Epithelial cell of proximal tubule (primary cell): ENCODE results near the gene ERC2. TPM values are rescaled to one million over a fixed set of nuclear protein-coding genes. Genes with fewer than 3 reads are reported as not detected.

Experiments used
- DNase-seq: peaks from one replicate; pipeline ENCODE4 v3.0.0-alpha.2; 2011; ENCODE audit warnings: low read depth
- H3K4me3 ChIP-seq: 2 replicates; pipeline ENCODE4 v1.5.1; 2011; ENCODE audit warnings: low read depth, mild to moderate bottlenecking, low read length
- total RNA-seq: library from RNA; depleted of rRNA; stranded (reverse); fragments of >200 nt; gene quantifications from 2 replicates; pipeline ENCODE4 v1.2.3, GENCODE V29; 2015
- TF ChIP-seq, protein P1 (sequence below): conservative IDR thresholded peaks from 2 replicates; pipeline ENCODE4 v1.5.1; 2012; ENCODE audit warnings: low read depth, mild to moderate bottlenecking, low read length

Gene ERC2
- total RNA-seq, 1 donor from 2014 or later = 2.7 TPM

- TF ChIP-seq, protein P1, sequence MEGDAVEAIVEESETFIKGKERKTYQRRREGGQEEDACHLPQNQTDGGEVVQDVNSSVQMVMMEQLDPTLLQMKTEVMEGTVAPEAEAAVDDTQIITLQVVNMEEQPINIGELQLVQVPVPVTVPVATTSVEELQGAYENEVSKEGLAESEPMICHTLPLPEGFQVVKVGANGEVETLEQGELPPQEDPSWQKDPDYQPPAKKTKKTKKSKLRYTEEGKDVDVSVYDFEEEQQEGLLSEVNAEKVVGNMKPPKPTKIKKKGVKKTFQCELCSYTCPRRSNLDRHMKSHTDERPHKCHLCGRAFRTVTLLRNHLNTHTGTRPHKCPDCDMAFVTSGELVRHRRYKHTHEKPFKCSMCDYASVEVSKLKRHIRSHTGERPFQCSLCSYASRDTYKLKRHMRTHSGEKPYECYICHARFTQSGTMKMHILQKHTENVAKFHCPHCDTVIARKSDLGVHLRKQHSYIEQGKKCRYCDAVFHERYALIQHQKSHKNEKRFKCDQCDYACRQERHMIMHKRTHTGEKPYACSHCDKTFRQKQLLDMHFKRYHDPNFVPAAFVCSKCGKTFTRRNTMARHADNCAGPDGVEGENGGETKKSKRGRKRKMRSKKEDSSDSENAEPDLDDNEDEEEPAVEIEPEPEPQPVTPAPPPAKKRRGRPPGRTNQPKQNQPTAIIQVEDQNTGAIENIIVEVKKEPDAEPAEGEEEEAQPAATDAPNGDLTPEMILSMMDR = no peak
- no peak for DNase-seq
- no peak overlapping the region for H3K4me3 ChIP-seq
Measured at GRCh38 chr3:55804170-55805095, 663.8 kb downstream of the ERC2 start.

DNA sequence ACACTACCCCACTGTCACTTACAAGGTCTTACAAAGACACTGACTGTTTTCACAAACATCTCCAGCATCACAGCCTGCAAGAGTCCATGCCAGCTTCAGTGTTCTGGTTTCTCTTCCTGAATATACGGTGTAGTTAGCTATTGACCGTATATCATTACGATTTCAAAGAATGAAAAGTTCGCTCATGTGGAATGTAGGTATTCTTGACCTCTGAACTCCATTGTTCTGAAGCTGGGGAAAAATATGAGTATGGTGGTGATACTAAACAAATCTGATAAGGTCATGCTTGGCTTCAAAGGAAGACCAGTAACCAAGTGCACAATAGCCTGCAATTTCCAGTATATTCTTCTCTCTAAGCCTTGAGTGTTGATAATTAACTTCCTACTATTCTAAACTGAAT, 665.5 kb downstream of the ERC2 start:
- TF ChIP-seq, protein P1 = no peak
- DNase-seq = no peak
- no peak overlapping the region for H3K4me3 ChIP-seq

- no peak overlapping the region for H3K4me3 ChIP-seq
- no peak for DNase-seq
- TF ChIP-seq, protein P1 = no peak
Measured at GRCh38 chr3:55801676-55802075, 666.6 kb downstream of the ERC2 start.

- DNase-seq = no peak
- H3K4me3 ChIP-seq = no peak overlapping the region
- TF ChIP-seq, protein P1 = no peak
Measured at GRCh38 chr3:55801068-55801467, 667.2 kb downstream of the ERC2 start.

- no peak for DNase-seq
- TF ChIP-seq, protein P1 = no peak
- H3K4me3 ChIP-seq = no peak overlapping the region
Measured at GRCh38 chr3:55797775-55798174, 670.5 kb downstream of the ERC2 start.

DNA sequence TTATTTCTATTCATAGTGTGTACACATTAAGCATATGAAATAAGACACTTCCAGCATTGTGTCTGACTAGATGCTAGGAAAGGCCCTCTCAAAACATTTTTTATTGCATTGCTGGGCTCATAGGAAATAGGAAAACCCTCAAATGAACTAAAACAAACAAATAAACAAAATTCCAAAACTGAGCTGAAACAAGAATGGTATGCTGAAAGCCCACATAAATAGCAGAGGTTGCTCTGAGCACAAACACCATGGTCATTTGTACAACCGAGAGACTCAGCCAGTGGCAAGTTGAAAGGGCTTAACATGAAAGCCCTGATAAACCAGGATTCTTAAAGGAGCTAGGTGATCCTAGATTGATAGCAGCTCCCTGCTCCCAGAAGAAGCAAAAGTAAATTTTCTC, 671.2 kb downstream of the ERC2 start:
- TF ChIP-seq, protein P1 = no peak
- DNase-seq = no peak
- H3K4me3 ChIP-seq = no peak overlapping the region

- DNase-seq = no peak
- TF ChIP-seq, protein P1 = no peak
- H3K4me3 ChIP-seq = no peak overlapping the region
Measured at GRCh38 chr3:55796533-55796932, 671.7 kb downstream of the ERC2 start.
